NCI-H2107 treated with DMSO at 0.1 percent for 48 hours (cell line): Measurements from ENCODE around the gene RBP7.
"Not testable (repeated sequence)": the region's sequence is repeated elsewhere in the genome, so short reads cannot be mapped to it uniquely, and the experiment has no call there.

Source experiments
- DNase-seq: peaks from one replicate; lab custom pipeline; 2025; ENCODE audit not compliant: unreplicated experiment; lab: John Stamatoyannopoulos, UW

The RBP7 gene

GRCh38 chr1:10028956-10029500 lies 32.0 kb downstream of the RBP7 start:
- DNase-seq, result not testable (repeated sequence)

GRCh38 chr1:10031461-10031860 lies 34.4 kb downstream of the RBP7 start:
- DNase-seq, result no peak

GRCh38 chr1:10032590-10033358 lies 35.7 kb downstream of the RBP7 start, which contains the start of gene UBE4B:
Gene UBE4B (plus strand): TSS chr1:10032958. CDS start chr1:10033671, 713 bp downstream.
- DNase-seq, result peak; percentile 32

- DNase-seq, result no peak
These were observed 36.4 kb downstream of the RBP7 start for GRCh38 chr1:10033359-10033845.

GRCh38 chr1:10042746-10043145 lies 45.7 kb downstream of the RBP7 start:
- DNase-seq, result no peak

GRCh38 chr1:10045480-10046355 lies 48.7 kb downstream of the RBP7 start:
- DNase-seq, result no peak

- no peak for DNase-seq
These were observed 49.5 kb downstream of the RBP7 start for GRCh38 chr1:10046356-10047085.

GRCh38 chr1:10048601-10049000 lies 51.6 kb downstream of the RBP7 start:
- DNase-seq, result no peak

GRCh38 chr1:10050611-10051010 lies 53.6 kb downstream of the RBP7 start:
- no peak for DNase-seq

GRCh38 chr1:10051656-10052055 lies 54.6 kb downstream of the RBP7 start:
- no peak for DNase-seq

- no peak for DNase-seq
These were observed 55.3 kb downstream of the RBP7 start for GRCh38 chr1:10052347-10052746.

GRCh38 chr1:10054465-10054864 lies 57.4 kb downstream of the RBP7 start:
- DNase-seq, result no peak

- no peak for DNase-seq
These were observed 59.6 kb downstream of the RBP7 start for GRCh38 chr1:10056599-10056987.

- no peak for DNase-seq
These were observed 60.3 kb downstream of the RBP7 start for GRCh38 chr1:10057343-10057742.

GRCh38 chr1:10057796-10058195 lies 60.8 kb downstream of the RBP7 start:
- DNase-seq, result no peak

- peak; percentile 11 for DNase-seq
These were observed 62.3 kb downstream of the RBP7 start for GRCh38 chr1:10059342-10059718.

- DNase-seq, result no peak
These were observed 63.5 kb downstream of the RBP7 start for GRCh38 chr1:10060311-10061100.

GRCh38 chr1:10061276-10061675 lies 64.2 kb downstream of the RBP7 start:
- DNase-seq, result no peak

GRCh38 chr1:10063878-10064277 lies 66.8 kb downstream of the RBP7 start:
- DNase-seq, result no peak
